Activated CD8-positive, alpha-beta memory T cell treated with anti-CD3 and anti-CD28 coated beads, Interleukin-2, amount 50 U/mL, for 1 hour (primary cell): ENCODE measurements around the gene JSRP1.

Experiments used
- DNase-seq: peaks from one replicate; pipeline ENCODE4 v3.0.0-alpha.2; 2020; ENCODE audit errors: extremely low read depth

Gene JSRP1

GRCh38 chr19:2246801-2247361, 9.3 kb downstream of the JSRP1 start:
- DNase-seq, result no peak

DNA sequence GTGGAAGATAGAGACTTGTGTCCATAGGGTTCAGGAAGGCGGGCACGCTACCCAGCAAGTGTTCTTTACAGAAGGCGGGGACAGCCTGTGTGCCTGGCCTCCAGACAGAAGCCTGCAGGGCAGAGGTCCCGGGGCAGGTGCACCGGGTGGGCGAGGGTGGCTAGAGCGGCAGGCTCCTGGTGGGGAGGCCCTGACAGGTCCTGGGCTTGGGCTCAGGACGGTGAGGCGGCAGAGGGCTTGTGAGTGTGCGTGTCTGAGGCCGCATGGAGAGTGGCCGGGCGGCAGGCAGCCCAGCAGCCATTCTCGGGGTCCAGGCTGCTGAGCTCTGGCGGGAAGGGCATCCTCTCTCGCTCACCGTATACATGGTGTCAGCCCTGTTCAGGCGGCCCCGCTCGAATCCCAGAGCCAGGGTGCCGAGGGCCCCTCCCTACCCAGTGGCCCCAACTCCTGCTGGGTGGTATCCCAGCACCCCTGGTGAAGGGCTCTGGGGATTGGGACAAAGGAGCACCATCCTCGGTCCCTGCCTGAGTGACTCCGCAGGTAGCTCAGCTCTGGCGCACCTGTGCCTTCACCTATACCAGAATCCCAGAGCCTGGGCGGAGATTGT, 10.1 kb downstream of the JSRP1 start:
- no peak for DNase-seq

DNA sequence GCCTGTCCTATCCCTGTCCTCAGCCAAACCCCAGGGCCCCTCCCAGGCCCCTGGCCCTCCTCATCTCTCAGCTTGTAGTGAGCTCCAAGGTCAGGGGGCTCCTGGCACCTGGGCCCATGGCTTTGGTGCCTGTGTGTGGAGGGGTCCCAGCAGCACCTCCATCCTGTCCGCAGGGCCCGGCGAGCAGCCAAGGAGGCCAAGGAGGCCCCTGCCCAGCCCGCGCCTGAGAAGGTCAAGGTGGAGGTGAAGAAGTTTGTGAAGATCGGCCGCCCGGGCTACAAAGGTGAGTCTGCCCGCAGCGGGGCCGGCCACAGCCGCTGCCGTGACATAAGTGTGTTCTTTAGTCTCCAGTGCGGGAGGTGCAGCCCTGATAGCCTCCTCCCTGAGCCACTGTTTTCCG, 10.9 kb downstream of the JSRP1 start:
- no peak for DNase-seq

DNA sequence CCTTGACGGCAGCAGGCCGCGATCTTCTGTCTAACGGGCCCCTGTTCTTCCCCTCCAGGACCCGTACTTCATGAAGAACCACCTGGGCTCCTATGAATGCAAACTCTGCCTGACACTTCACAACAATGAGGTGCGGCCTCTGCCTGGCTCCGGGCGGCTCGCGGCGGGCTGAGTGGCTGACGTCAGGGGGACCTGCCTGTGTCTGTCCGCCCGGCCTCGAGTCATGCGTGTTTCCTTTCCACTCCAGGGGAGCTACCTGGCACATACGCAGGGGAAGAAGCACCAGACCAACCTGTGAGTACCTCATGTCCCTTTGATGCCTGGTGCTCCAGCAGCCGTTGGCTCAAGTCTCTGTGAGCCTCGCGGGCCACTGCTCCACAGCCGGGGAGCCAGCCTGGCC, 11.7 kb downstream of the JSRP1 start:
- no peak for DNase-seq

GRCh38 chr19:2244125-2244411, 12.1 kb downstream of the JSRP1 start:
- DNase-seq, result no peak

GRCh38 chr19:2243274-2244124, 12.7 kb downstream of the JSRP1 start:
- no peak for DNase-seq

- DNase-seq, result no peak
Measured at GRCh38 chr19:2242816-2243215, 13.4 kb downstream of the JSRP1 start.

GRCh38 chr19:2242092-2242537, 14.1 kb downstream of the JSRP1 start:
- DNase-seq, result no peak

- DNase-seq, result no peak
Measured at GRCh38 chr19:2240881-2241760, 15.1 kb downstream of the JSRP1 start.

- DNase-seq, result no peak
Measured at GRCh38 chr19:2239771-2240770, 16.1 kb downstream of the JSRP1 start.

DNA sequence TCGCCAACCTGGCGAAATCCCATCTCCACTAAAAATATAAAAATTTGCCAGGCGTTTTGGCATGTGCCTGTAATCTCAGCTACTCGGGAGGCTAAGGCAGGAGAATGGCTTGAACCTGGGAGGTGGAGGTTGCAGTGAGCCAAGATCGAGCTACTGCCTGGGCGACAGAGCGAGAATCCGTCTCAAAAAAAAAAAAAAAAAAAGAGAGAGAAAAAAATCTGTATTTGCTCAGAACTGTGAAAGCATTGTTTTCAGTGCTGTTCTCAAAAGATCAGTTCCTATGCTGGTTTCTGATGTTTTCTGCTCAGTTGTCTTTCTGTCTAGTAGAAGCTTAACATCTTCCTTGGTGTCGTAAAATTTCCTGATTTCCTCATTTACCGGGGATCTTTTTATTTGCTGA, 17.0 kb downstream of the JSRP1 start:
- no peak for DNase-seq

- DNase-seq, result no peak
Measured at GRCh38 chr19:2237869-2238153, 18.4 kb downstream of the JSRP1 start.

DNA sequence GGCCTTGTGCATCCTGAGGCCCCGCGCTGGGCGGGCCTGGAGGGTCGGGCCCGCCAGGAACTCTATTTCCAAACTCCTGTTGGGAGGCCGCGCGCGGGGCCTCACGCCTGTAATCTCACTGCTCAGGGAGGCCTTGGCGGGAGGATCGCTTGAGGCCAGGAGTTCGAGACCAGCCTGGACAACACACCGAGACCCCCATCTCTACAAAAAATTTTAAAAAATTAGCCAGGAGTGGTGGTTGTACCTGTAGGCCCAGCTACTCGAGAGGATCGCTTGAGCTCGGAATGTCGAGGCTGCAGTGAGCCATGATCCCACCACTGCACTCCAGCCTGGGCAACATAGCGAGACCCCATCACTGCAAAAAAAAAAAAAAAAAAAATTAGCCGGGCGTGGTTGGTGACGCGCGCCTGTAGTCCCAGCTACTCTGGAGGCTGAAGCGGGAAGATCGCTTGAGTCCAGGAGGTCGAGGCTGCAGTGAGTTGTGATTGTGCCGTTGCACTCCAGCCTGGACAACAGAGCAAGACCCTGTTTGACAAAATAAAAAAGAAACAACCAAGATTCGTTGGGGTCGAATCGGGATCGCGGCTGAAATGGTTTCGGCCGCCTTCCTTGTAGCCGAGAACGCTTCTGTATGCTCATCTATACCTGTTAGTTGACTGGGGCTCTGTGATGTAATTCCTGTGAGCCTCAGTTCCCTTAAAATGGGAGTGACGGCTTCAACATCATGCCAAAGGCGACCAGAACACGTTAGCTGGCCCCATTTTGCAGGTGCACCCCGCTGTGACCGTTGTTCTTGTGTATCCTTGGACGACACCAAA, 19.0 kb downstream of the JSRP1 start:
- DNase-seq, result no peak

- DNase-seq, result peak; percentile 94
Measured at GRCh38 chr19:2236314-2237050, 19.7 kb downstream of the JSRP1 start, which contains the start of the genes PLEKHJ1 and SF3A2. Gene PLEKHJ1 (minus strand): TSS chr19:2236329. CDS start chr19:2236248, 81 bp downstream. Gene SF3A2 (plus strand): TSS chr19:2236824. CDS start chr19:2243419, 6,595 bp downstream.

- no peak for DNase-seq
Measured at GRCh38 chr19:2236064-2236313, 20.2 kb downstream of the JSRP1 start.

DNA sequence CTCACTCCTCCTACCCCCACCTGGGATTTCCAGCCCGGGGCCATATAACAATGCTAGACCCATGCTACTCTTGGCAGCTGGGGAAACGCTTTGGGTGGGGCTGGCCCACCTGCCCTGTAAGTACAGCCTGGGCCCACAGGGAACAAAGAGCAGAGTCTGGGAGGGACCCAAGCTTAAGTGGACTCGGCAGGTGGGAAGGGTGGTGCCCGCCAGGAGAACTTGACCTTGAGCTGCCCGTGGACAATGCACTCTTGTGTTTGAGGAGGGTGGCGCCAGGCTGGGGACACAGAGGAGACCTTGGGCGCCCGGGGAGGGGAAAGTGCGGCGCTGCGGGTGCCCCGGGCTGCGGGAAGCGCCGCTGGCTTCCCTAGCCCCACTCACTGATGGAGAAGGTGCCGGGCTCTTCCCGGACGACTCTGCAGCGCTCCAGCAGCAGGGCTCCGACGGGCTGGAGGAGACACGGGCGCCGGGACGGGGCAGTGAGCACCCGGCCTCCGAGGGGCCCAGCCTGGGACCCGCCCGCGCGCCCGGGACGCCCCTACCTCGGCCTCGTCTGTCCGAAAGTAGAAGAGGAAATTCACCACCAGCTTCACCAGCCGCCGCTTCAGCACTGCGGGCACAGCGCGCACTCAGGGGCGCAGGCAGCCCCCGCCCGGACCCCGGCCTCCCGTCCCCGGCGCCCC, 20.7 kb downstream of the JSRP1 start:
- DNase-seq, result no peak

- DNase-seq, result no peak
Measured at GRCh38 chr19:2234996-2235380, 21.2 kb downstream of the JSRP1 start.

DNA sequence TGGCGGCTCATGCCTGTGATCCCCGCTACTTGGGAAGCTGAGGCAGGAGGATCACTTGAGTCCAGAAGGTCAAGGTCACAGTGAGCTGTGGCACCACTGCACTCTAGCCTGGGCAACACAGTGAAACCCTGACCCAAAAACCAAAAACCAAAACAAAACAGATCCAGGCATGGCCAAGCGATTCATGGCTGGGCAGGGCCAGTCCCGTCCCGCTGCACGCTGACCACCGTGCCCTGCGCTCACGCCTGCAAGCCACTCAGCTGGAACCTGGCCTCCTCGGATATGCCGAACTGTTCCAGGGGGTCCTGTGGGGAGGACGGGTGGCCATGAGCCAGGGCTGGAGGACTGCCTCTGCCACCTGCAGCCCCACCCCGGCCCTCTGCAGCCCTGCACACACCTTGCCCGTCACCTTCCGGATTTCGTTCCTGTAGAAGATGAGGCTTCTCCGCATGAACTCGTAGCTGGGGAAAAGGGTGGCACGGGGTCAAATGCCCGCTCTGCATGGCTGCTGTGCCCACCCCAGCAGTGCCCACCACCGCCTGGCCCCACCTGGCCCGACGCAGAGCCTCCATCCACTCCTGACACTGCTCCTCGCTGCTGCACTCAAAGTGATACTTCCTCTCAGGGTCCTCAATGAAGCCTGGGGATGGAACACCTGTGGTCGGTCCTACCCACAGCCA, 22.5 kb downstream of the JSRP1 start:
- DNase-seq, result no peak
